DMS79 treated with DMSO at 0.1 percent for 48 hours (cell line): ENCODE data around the gene SQSTM1.

Experiments used
- DNase-seq: peaks from one replicate; lab custom pipeline; 2025; lab: John Stamatoyannopoulos, UW

The SQSTM1 gene

DNA sequence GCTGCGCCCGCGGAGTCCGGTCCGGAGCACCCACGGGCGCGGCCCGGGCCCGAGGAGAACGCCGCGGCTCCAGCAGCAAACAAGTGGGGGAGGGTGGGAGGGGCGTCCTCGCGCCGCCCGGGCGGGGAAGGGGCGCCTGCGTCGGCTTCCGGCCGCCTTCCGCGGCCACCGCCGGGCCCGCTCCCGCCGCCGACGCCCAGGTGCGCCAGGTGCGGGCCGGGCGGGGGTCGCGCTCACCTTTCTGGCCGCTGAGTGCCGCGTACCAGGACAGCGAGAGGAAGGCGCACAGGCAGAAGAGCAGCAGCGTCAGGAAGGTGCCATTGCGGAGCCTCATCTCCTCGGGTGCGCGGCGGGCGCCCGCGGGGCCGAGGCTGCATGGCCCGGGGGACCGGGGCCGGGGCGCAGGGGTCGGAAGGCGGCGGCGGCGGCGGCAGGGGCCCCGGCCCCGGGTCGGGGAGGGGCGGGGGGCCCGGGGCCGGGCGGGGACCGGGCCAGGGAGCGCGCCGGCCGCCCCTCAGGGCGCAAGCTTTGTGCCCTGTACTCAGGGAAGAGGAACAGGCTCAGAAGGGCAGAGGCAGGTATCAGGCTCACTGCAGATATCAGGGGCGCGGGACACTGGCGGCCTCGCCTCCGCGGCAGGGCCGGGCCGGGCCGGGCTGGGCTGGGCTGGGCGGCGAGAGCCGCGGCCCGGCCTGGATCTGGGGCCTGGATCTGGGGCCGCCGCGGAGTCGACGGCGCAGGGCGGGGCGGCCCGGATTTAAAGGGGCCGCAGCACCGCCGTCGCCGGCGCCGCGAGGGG, 14.3 kb upstream of the SQSTM1 start, which contains the start of gene MGAT4B:
Gene MGAT4B, minus strand, starts transcription at position 617 of the 799 bp plus-strand sequence. Its CDS starts 283 bp downstream, at position 334.
- DNase-seq = peak; percentile 49

DNA sequence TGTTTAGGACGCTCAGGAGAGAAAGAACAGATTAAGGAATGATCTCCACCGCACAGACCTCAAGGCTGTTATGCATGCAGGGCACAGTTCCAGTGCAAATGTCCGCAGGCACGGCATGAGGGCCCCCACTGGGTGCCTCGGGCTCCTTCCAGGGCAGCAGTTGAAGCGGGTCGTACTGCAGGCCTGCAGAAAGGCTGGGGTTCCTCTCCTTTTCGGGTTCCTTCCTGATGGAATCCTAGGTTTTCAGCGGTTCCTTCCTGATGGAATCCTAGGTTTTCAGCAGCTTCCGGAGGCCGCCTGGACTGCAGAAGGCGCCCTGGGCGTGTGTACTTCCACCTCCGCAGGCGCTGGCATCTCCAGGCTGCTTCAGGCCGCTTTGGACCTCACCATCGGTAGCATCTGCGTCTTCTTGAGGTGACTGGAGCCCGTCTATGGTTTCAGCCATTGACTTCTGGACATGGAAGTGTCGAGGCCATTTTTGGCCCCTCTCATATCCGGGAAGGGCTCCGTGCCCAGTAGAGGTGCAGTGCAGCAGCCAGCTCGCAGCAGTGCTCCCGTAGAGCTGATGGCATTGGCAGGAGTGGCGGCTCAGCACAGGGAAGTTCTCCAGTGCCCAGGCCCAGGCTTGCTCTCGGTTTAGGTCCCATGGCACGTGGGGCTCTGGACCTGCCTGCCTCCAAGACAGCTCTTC, 8.4 kb upstream of the SQSTM1 start:
- no peak for DNase-seq

DNA sequence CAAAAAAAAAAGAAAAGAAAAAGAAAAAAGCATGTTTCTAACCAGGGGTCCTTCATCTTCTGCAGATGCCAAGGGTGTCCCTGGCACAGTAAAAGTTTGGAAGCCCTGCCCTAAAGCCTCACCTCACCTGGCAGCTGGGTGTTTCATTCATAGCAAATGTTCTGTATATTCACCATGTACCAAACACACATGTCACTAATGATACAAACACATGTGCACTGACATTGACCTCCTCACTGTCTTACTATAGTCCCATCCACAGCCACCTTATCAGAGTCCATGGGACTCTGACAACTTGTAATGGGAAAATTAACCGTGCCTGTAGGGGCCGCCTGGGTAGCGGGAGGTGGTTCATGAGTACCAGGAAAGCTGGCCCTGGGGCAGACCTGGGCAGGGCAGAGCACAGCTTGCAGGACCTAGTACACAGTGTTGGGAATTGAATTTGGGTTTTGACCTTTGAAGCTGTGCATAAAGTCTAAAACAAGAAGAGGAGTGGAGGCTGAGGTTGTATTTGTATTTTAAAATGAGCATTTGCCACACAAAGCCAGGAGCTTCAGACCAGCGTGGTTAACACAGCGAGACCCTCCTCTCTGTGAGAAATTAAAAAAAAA, 7.6 kb upstream of the SQSTM1 start:
- no peak for DNase-seq

- DNase-seq = no peak
Measured at GRCh38 chr5:179814090-179814489, 6.6 kb upstream of the SQSTM1 start.

GRCh38 chr5:179815491-179816249, 5.0 kb upstream of the SQSTM1 start:
- no peak for DNase-seq

GRCh38 chr5:179816401-179816795, 4.3 kb upstream of the SQSTM1 start:
- no peak for DNase-seq

- no peak for DNase-seq
Measured at GRCh38 chr5:179816796-179817469, 3.8 kb upstream of the SQSTM1 start.

- no peak for DNase-seq
Measured at GRCh38 chr5:179817470-179817840, 3.2 kb upstream of the SQSTM1 start.

DNA sequence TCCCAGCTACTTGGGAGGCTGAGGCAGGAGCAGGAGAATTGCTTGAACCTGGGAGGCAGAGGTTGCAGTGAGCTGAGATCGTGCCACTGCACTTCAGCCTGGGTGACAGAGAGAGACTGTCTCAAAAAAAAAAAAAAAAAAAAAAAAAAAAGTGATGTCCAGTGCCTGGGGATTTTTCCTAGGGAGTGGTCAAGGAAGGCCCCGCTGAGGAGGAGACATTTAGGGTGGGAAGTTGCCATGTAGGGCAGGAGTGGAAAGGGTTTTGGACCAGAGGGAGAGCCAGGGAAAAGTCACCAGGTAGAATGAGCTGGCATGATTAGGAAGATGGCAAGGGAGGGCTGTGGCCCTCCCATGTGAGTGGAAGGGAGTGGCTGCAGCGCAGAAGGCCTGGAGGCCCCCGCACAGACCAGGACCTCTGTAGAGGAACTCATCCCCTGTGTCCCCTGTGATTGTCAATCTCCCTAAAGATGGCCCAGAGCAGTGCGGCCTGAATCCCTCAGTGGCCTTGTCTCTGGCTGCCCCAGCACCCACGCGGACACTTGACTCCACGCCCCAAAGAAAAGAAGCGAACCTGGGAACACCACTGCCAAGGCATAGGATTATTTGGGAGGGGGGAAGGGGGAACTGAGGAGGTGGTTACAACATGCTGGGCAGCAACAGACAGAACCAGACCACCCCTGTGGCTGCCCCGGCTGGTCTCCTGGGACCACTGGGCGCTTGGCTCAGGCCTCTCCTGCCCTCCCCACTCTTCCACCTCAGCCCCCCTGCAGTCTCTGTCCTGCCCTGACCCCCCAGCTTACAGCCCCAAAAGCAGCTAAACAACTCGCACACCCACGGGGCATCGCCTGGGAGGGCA, 2.6 kb upstream of the SQSTM1 start:
- no peak for DNase-seq

GRCh38 chr5:179818746-179819295, 1.9 kb upstream of the SQSTM1 start:
- DNase-seq = peak; percentile 58

DNA sequence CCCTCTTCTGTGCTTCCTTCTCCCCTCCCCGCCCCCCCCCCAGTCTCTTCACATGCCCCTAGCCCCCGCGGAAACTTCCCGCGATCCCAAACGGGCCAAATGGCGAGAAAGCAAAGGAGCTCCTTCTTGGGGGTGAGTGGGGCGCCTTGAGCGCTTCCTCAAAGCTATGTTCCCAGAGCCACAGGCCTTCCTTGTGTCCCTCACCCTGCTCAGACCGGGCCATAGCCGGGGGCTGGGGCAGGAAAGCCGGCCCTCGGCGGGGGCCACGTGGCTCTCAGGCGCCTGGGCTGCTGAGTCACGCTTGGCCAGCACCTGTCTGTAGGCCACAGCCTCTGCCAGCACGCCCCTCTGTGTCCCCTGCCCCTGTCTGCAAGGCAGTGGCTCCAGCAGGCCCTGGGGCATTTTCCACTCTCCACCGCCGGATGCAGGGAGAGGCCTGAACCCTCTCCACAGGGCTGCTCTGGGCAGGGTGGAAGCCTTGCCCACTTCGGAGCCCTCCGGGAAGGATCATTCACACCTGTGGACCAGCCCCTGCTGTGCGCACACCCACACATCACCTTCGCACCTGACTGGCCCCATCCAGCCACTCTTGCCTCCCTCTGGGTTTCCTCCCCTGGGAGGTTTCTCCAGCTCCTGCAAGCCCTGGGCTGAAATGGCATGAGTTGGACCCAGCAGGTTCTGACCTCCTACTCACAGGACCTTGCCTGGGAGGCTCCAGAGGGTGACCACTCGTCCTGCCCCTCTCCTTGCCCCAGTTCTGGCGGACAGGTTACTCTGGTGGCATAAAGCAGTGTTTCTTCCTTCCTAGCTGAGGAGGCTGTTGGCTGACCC, 1.2 kb upstream of the SQSTM1 start:
- DNase-seq = peak; percentile 65

- DNase-seq = peak; percentile 33
Measured at GRCh38 chr5:179820127-179820482, 600 bp upstream of the SQSTM1 start.

GRCh38 chr5:179821298-179822058, 773 bp downstream of the SQSTM1 start:
- DNase-seq = peak; percentile 92

GRCh38 chr5:179822059-179822432, 1.3 kb downstream of the SQSTM1 start:
- DNase-seq = no peak

DNA sequence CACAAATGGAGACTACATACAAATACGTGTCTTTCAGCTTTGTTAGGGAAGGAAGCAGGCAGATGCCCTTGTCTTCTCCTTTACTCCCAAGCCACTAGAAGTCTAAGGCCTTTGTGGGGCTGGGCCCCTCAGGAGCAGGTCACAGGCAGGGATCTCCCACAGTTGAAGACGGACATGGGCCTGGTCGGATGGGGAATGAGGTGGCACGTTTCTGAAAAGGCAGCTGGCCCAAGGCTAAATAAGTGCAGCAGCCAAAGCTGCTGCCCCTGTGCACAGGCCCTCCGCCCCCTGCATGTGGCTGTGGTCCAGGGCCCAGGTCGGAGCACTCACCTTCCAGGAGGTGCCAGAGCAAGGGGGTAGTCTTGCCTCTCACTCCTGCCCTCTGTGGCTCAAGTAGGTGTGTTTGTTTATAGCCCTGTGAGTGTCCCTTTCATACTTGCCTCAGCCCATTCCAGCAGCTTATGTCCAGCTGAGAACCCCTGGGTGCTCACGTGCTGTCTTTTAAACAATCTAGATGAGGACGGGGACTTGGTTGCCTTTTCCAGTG, 1.8 kb downstream of the SQSTM1 start:
- DNase-seq = no peak

DNA sequence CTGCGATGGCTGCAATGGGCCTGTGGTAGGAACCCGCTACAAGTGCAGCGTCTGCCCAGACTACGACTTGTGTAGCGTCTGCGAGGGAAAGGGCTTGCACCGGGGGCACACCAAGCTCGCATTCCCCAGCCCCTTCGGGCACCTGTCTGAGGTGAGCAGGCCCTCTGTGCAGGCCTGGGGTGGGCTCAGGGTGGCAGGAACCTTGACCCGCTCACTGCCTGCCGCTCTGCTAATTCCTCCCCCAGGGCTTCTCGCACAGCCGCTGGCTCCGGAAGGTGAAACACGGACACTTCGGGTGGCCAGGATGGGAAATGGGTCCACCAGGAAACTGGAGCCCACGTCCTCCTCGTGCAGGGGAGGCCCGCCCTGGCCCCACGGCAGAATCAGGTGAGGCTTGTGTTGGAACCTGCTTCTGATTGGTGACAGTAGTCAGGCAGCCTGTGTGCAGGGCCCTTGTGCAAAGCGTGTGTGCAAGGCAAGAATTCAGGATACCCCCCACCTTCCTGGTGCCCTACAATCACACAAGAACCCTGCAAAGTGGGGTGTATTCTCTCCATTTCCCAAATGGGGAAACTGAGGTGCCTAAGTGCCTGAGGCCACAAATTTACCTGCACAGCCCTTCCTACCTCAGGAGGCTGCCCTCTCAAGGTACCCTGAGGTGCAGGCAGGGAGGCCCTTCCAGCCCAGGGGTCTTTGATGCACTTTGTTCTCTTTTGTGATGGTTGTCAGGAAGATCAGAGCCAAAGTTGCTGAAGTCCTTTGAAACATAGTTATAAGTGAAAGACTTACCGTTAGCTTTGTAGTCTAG, 3.4 kb downstream of the SQSTM1 start:
- no peak for DNase-seq

GRCh38 chr5:179824745-179825112, 4.0 kb downstream of the SQSTM1 start:
- no peak for DNase-seq

DNA sequence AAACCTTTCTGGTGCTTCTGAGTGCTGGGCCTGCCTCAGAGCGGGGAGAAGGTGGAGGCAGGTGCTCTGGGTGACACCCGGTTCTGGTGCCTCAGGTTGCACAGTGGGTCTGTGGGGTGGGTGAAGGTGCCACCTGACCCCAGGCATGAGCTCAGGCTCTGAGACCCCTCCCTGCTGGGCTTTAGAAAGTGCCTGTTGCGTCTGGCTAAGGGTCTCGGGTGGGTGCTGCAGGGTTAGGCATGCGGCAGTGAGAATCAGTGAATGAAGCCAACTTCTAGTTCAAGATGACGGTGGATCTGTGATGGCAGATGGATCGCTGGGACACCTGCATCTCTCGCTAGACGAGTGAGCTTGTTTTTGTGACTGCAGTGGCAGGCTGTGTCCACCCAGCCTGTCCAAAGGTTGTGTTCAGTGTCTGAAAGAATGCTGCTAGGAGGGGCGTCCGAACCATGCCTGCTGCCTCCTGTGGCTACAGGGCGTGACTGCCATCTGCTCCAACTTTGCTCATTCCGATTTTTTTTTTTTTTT, 5.0 kb downstream of the SQSTM1 start:
- no peak for DNase-seq
